Measurements from ENCODE around the gene LRRK1.

DNA sequence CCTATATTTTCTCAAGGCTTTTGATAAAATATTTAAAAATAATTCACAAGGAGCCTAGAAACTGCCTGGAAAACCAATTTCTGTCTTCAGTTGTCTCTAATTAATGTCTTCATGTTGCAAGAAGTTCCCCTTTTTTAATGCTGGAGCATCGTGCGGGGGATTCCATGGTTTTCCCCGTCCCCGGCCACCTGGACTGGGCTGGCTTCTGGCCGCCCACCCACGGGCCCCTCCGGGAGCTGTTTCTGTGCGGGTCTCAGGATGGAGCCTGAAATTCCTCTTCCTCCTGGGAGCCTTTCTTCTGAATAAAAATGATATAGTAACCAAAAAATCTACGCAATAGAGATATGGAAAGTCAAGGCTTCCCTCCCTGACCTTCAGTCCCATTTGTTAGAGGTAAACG is 8.1 kb upstream of the LRRK1 start:
- TF ChIP-seq, protein P1, sequence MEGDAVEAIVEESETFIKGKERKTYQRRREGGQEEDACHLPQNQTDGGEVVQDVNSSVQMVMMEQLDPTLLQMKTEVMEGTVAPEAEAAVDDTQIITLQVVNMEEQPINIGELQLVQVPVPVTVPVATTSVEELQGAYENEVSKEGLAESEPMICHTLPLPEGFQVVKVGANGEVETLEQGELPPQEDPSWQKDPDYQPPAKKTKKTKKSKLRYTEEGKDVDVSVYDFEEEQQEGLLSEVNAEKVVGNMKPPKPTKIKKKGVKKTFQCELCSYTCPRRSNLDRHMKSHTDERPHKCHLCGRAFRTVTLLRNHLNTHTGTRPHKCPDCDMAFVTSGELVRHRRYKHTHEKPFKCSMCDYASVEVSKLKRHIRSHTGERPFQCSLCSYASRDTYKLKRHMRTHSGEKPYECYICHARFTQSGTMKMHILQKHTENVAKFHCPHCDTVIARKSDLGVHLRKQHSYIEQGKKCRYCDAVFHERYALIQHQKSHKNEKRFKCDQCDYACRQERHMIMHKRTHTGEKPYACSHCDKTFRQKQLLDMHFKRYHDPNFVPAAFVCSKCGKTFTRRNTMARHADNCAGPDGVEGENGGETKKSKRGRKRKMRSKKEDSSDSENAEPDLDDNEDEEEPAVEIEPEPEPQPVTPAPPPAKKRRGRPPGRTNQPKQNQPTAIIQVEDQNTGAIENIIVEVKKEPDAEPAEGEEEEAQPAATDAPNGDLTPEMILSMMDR (IDR thresholded peaks at IDR 0.05), result no peak
- TF ChIP-seq POLR2A (IDR thresholded peaks at IDR 0.05) (no peak), POLR2AphosphoS5 (IDR thresholded peaks at IDR 0.05) (no peak)

Measured in sigmoid colon (tissue), 4 donors.